ENCODE data around the gene IPO5. TPM values are rescaled to one million over a fixed set of nuclear protein-coding genes. Genes with fewer than 3 reads are reported as not detected.

Gene IPO5
- total RNA-seq, 1 experiment from 2014 or later, result 126 TPM

GRCh38 chr13:98018293-98018692 is 64.8 kb downstream of the IPO5 start:
- Histone ChIP-seq H3K4me2 (no peak overlapping the region), H3K79me2 (ENCODE audit: low read depth) (no peaks in the 10 kb centered on the region), H3K9me2 (ENCODE audit: insufficient read depth) (no peaks in the 10 kb centered on the region), H2AFZ (no peak overlapping the region), H3K27me3 (ENCODE audit: insufficient read depth, low read depth) (no peaks in the 10 kb centered on the region), H4K20me1 (ENCODE audit: insufficient read depth) (peaks cover 7% of the 10 kb centered on the region; the same call in 1 of the 2 replicates), H3K4me1 (replicated peaks; ENCODE audit: insufficient read depth) (no peaks in the 10 kb centered on the region), H3K27ac (no peak overlapping the region), H3K36me3 (ENCODE audit: low read depth) (peaks cover 65% of the 10 kb centered on the region), H3F3A (ENCODE audit: insufficient read depth, low read depth) (peaks cover 30% of the 10 kb centered on the region), H3K9me3 (ENCODE audit: insufficient read depth, low read depth) (no peaks in the 10 kb centered on the region), H3K4me3 (no peak overlapping the region)
- TF ChIP-seq EZH2 (IDR thresholded peaks at IDR 0.05; ENCODE audit: low read depth) (no peak), CTCF (conservative IDR thresholded peaks at IDR 0.05) (no peak)
- no peak for DNase-seq
- POLR2A ChIA-PET (ENCODE audit: unreplicated experiment), result no interaction called here
- intact Hi-C loops (cut with micrococcal nuclease; ENCODE audit: unreplicated experiment), result no loop called here
- BruUV-seq (replicated peaks), result no TSS peak
- CTCF ChIA-PET, result no interaction called here

DNA sequence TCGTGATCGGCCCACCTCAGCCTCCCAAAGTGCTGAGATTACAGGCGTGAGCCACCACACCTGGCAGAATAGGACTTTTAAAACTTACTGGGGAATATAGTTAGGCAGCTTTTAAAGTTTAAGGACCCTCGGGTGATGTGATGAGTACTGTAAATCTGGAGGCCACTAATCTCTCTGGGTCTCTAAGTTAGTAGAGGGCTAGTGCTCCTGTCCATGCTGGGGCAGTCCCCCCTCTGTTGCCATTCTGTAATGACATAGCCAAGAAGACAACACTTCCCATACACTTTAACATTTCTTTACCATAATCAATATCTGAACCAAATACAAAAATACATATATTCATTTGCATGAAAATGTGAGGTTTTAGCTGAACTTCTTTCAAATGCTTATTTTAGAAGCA is 65.7 kb downstream of the IPO5 start:
- Histone ChIP-seq H3K9me3 (ENCODE audit: insufficient read depth, low read depth) (no peaks in the 10 kb centered on the region), H3K27me3 (ENCODE audit: insufficient read depth, low read depth) (no peaks in the 10 kb centered on the region), H3K27ac (no peak overlapping the region), H3K4me1 (replicated peaks; ENCODE audit: insufficient read depth) (no peaks in the 10 kb centered on the region), H3K36me3 (ENCODE audit: low read depth) (peaks cover 56% of the 10 kb centered on the region), H3F3A (ENCODE audit: insufficient read depth, low read depth) (peaks cover 26% of the 10 kb centered on the region), H3K4me3 (no peak overlapping the region), H3K9me2 (ENCODE audit: insufficient read depth) (no peaks in the 10 kb centered on the region), H4K20me1 (ENCODE audit: insufficient read depth) (peaks cover 7% of the 10 kb centered on the region; the same call in 1 of the 2 replicates), H3K4me2 (no peak overlapping the region), H2AFZ (no peak overlapping the region), H3K79me2 (ENCODE audit: low read depth) (no peaks in the 10 kb centered on the region)
- TF ChIP-seq CTCF (conservative IDR thresholded peaks at IDR 0.05) (no peak), EZH2 (IDR thresholded peaks at IDR 0.05; ENCODE audit: low read depth) (no peak)
- intact Hi-C loops (cut with micrococcal nuclease; ENCODE audit: unreplicated experiment), result no loop called here
- ChIA-PET CTCF (no interaction called here), POLR2A (ENCODE audit: unreplicated experiment) (no interaction called here)
- DNase-seq, result no peak
- BruUV-seq (replicated peaks), result no TSS peak

DNA sequence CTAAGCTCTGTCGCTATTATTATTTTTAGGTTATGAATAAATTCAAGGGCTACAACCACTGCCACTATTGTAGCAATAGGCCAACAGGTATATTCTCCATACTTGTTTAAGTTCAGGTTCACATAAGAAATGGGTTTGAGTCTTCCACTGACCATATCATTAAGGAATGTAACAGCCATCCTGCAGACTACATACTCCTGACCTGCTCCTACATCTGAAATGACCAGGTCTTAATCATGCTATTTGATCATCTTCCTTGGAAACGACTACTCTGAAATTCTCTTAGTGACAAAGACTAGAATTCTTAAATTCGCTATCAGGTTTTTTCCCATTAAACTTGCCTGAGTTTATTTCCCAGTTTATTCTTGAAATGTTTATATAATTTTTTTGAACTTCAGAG is 66.8 kb downstream of the IPO5 start:
- POLR2A ChIA-PET (ENCODE audit: unreplicated experiment), result no interaction called here
- Histone ChIP-seq H3F3A (ENCODE audit: insufficient read depth, low read depth) (peaks cover 29% of the 10 kb centered on the region), H3K79me2 (ENCODE audit: low read depth) (no peaks in the 10 kb centered on the region), H3K27ac (no peak overlapping the region), H3K4me1 (replicated peaks; ENCODE audit: insufficient read depth) (no peaks in the 10 kb centered on the region), H3K9me3 (ENCODE audit: insufficient read depth, low read depth) (no peaks in the 10 kb centered on the region), H3K4me3 (no peak overlapping the region), H3K4me2 (no peak overlapping the region), H4K20me1 (ENCODE audit: insufficient read depth) (peaks cover 7% of the 10 kb centered on the region; the same call in 1 of the 2 replicates), H3K27me3 (ENCODE audit: insufficient read depth, low read depth) (no peaks in the 10 kb centered on the region), H3K9me2 (ENCODE audit: insufficient read depth) (no peaks in the 10 kb centered on the region), H2AFZ (no peak overlapping the region), H3K36me3 (ENCODE audit: low read depth) (peaks cover 54% of the 10 kb centered on the region)
- CTCF ChIA-PET, result no interaction called here
- no peak for DNase-seq
- intact Hi-C loops (cut with micrococcal nuclease; ENCODE audit: unreplicated experiment), result no loop called here
- no TSS peak for BruUV-seq (replicated peaks)
- TF ChIP-seq CTCF (conservative IDR thresholded peaks at IDR 0.05), result no peak
